ENCODE data around the gene WAPL. TPM values are rescaled to one million over a fixed set of nuclear protein-coding genes. Genes with fewer than 3 reads are reported as not detected.
A peak's percentile ranks its signal among the peaks of the same experiment; 100 is the strongest.
"Not testable (repeated sequence)": the region's sequence is repeated elsewhere in the genome, so short reads cannot be mapped to it uniquely, and the experiment has no call there.

The WAPL gene
- total and polyA plus RNA-seq, 9 of the 15 experiments (the other 6 are each of a cell fraction or from before 2014, with no cell fraction given), result 14.3 to 36.4 (median 25.3) TPM

DNA sequence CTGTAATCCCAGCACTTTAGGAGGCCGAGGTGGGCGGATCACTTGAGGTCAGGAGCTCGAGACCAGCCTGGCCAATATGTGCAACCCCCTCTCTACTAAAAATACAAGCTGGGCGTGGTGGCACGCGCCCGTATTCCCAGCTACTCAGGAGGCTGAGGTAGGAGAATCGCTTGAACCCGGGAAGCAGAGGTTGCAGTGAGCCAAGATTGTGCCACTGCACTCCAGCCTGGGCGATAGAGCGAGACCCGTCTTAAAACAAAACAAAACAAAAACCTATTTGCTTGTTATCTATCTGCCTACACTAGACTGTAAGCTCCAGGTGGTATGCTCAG is 132.5 kb downstream of the WAPL start:
- WGBS (ENCODE audit: insufficient coverage, low coverage, missing lambda C conversion rate), result 47% methylated on average over 12 of the region's 12 CpGs
- CTCF ChIA-PET (ENCODE audit: low intra/inter-chr PET ratio); H3K9me1 ChIP-seq (ENCODE audit: control insufficient read depth, insufficient read depth, low read length); H3K27me3 ChIP-seq (ENCODE audit: control insufficient read depth in 2 of 2, insufficient read depth in 2 of 2, low read length in 2 of 2); ATAC-seq; intact Hi-C loops (cut with micrococcal nuclease); H3K4me1 ChIP-seq (replicated peaks in 1 of 2; ENCODE audit: control insufficient read depth in 2 of 2, insufficient read depth in 2 of 2, low read length in 2 of 2); H3K27ac ChIP-seq (ENCODE audit: extremely low read depth, low read depth, low read length); FAIRE-seq; H3K79me2 ChIP-seq (ENCODE audit: control insufficient read depth, insufficient read depth, low read length); BruUV-seq (replicated peaks); H3K4me3 ChIP-seq; DNase-seq (ENCODE audit: extremely low read depth in 1 of 4, low spot score in 3 of 4); H3K9me3 ChIP-seq (replicated peaks; ENCODE audit: control insufficient read depth, insufficient read depth, low read depth, low read length); H3K36me3 ChIP-seq (ENCODE audit: control insufficient read depth, insufficient read depth, low read length); H3K9ac ChIP-seq (ENCODE audit: insufficient read depth in 1 of 2, low read depth in 2 of 2, low read length in 2 of 2); H4K20me1 ChIP-seq (replicated peaks; ENCODE audit: control insufficient read depth, insufficient read depth, low read length); H3K4me2 ChIP-seq (ENCODE audit: insufficient read depth, low read length); in situ Hi-C loops (cut with MboI): not testable (repeated sequence)
- TF ChIP-seq CXXC5 (CRISPR knock-in tag; IDR thresholded peaks at IDR 0.05), result peak; percentile 22; the same call in 1 of the 2 replicates
- POLR2A ChIA-PET, result interaction anchor here (1.5 kb wide), 1 partner anchor 11 kb away, joined by 5 read pairs; no protein-coding TSS in a partner anchor
- peak overlapping the region; percentile 84 for H2AFZ ChIP-seq (ENCODE audit: low read depth, low read length)

DNA sequence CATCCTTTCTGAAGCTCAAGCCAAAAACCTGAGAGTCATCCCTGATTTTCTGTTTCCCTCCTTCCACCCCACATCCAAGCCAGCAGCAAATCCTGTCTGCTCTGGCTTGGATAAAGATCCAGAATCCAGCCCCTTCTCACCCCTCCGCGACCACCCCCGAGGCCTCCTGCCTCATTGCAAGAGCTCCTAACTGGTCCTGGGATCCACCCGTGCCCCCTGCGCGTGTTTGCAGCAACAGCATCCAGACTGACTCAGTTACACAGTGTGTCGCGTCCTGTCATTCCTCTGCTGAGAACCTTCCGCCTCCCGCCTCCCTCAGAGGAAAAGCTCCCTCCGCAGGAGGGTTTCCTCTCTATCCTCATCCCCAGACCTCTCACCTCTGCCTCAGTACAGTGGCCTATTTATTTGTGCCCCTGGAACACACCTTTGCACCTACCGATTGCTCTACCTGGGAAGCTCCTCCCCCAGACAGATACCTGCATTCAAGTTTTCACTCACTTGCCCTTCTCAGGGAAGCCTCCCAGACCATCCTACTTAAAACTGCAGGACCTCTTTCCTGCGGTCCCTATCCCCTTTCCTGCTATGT is 133.4 kb downstream of the WAPL start:
- Histone ChIP-seq H3K4me2 (ENCODE audit: insufficient read depth, low read length) (no peak overlapping the region), H3K9me3 (replicated peaks; ENCODE audit: control insufficient read depth, insufficient read depth, low read depth, low read length) (no peaks in the 10 kb centered on the region), H3K36me3 (ENCODE audit: control insufficient read depth, insufficient read depth, low read length) (no peaks in the 10 kb centered on the region), H4K20me1 (replicated peaks; ENCODE audit: control insufficient read depth, insufficient read depth, low read length) (no peaks in the 10 kb centered on the region), H3K27ac (ENCODE audit: extremely low read depth, low read depth, low read length) (no peak overlapping the region), H3K27me3 (ENCODE audit: control insufficient read depth in 2 of 2, insufficient read depth in 2 of 2, low read length in 2 of 2) (peaks cover 0 to 6% of the 10 kb centered on the region in 2 experiments; a peak in 1 of 5 replicates), H3K9me1 (ENCODE audit: control insufficient read depth, insufficient read depth, low read length) (no peaks in the 10 kb centered on the region), H2AFZ (ENCODE audit: low read depth, low read length) (no peak overlapping the region), H3K4me3 (no peak overlapping the region), H3K9ac (ENCODE audit: insufficient read depth in 1 of 2, low read depth in 2 of 2, low read length in 2 of 2) (no peak overlapping the region), H3K79me2 (ENCODE audit: control insufficient read depth, insufficient read depth, low read length) (no peaks in the 10 kb centered on the region), H3K4me1 (replicated peaks in 1 of 2; ENCODE audit: control insufficient read depth in 2 of 2, insufficient read depth in 2 of 2, low read length in 2 of 2) (peaks cover 0 to 6% of the 10 kb centered on the region in 2 experiments; a peak in 3 of 5 replicates)
- intact Hi-C loops (cut with micrococcal nuclease), result no loop called here
- ChIA-PET CTCF (ENCODE audit: low intra/inter-chr PET ratio) (no interaction called here), POLR2A (interaction anchor here (0.7 to 0.9 kb wide), 2 partner anchors 9 to 11 kb away, joined by 3 to 6 read pairs; no protein-coding TSS in a partner anchor)
- FAIRE-seq, result no peak
- BruUV-seq (replicated peaks), result no TSS peak
- TF ChIP-seq KDM1A (IDR thresholded peaks at IDR 0.05) (no peak), MBD2 (IDR thresholded peaks at IDR 0.05; ENCODE audit: borderline replicate concordance, low read depth) (no peak), ZNF57 (CRISPR knock-in tag; IDR thresholded peaks at IDR 0.05) (no peak), DMBX1 (CRISPR knock-in tag; IDR thresholded peaks at IDR 0.05; ENCODE audit: borderline replicate concordance) (no peak), FOXJ2 (tag; IDR thresholded peaks at IDR 0.05) (no peak), ZNF174 (CRISPR knock-in tag; IDR thresholded peaks at IDR 0.05) (no peak), NR4A1 (CRISPR knock-in tag; IDR thresholded peaks at IDR 0.05) (no peak), NR4A1 (tag; IDR thresholded peaks at IDR 0.05) (no peak), ZNF133 (CRISPR knock-in tag; IDR thresholded peaks at IDR 0.05) (no peak), PPARD (CRISPR knock-in tag; IDR thresholded peaks at IDR 0.05) (no peak), GTF2A2 (tag; IDR thresholded peaks at IDR 0.05) (no peak), SMARCC2 (IDR thresholded peaks at IDR 0.05; ENCODE audit: low read depth) (no peak)
- TF ChIP-seq, protein P1, sequence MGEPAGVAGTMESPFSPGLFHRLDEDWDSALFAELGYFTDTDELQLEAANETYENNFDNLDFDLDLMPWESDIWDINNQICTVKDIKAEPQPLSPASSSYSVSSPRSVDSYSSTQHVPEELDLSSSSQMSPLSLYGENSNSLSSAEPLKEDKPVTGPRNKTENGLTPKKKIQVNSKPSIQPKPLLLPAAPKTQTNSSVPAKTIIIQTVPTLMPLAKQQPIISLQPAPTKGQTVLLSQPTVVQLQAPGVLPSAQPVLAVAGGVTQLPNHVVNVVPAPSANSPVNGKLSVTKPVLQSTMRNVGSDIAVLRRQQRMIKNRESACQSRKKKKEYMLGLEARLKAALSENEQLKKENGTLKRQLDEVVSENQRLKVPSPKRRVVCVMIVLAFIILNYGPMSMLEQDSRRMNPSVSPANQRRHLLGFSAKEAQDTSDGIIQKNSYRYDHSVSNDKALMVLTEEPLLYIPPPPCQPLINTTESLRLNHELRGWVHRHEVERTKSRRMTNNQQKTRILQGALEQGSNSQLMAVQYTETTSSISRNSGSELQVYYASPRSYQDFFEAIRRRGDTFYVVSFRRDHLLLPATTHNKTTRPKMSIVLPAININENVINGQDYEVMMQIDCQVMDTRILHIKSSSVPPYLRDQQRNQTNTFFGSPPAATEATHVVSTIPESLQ (CRISPR knock-in tag; IDR thresholded peaks at IDR 0.05), result no peak
- in situ Hi-C loops (cut with MboI), result no loop called here
- 29% methylated on average over 4 of the region's 13 CpGs for WGBS (ENCODE audit: insufficient coverage, low coverage, missing lambda C conversion rate)
- ATAC-seq, result no peak
- no peak for DNase-seq (ENCODE audit: extremely low read depth in 1 of 4, low spot score in 3 of 4)

All from K562 (cell line).